Muscle of arm (tissue), 12 donors: ENCODE data around the gene HDGFL3. TPM values are rescaled to one million over a fixed set of nuclear protein-coding genes. Genes with fewer than 3 reads are reported as not detected.
"Not testable (repeated sequence)": the region's sequence is repeated elsewhere in the genome, so short reads cannot be mapped to it uniquely, and the experiment has no call there.

Source experiments
- DNase-seq: peaks from one replicate; pipeline ENCODE4 v3.0.0-alpha.2; 2013
- polyA plus RNA-seq, 12 donors: library from polyadenylated mRNA; unstranded; fragments of 120-200 nt; gene quantifications; one replicate each; pipeline ENCODE4 v1.2.1, GENCODE V29; 2013; ENCODE audit not compliant: insufficient read length in 12 of 12

HDGFL3 gene
- polyA plus RNA-seq, 12 donors, result 38.3 to 94.3 (median 53.0) TPM

DNA sequence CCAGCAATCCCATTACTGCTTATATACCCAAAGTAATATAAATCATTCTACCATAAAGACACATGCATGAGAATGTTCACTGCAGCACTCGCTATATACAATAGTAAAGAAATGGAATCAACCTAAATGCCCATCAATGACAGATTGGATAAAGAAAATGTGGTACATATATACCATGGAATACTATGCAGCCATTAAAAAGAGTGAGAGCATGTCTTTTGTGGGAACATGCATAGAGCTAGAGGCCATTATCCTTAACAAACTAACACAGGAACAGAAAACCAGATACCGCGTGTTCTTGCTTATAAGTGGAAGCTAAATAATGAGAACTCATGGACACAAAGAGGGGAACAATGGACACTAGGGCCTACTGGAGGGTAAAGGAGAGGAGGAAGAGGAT, 65.5 kb downstream of the HDGFL3 start:
- DNase-seq, result not testable (repeated sequence)

GRCh38 chr15:83132861-83133523, 74.6 kb downstream of the HDGFL3 start:
- DNase-seq, result no peak

DNA sequence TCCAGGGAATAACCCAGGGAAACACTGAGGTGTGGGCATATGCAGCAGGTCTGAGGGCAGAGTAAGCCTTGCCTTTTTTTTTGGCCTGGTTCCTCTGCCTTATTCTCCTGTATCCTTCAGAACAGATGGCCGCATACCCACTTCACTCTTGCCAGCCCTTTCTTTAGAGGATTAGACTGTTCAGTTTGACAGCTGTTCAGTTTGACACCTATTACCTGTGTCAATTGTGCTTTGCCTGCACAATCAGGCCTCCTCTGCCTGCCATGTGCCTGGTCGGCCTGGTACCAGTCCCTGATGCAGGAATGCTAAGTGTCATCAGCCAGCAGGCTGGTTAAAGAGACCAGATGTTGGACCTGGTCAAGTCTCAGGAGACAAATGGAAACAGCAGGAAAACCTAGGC, 77.8 kb downstream of the HDGFL3 start:
- no peak for DNase-seq

- no peak for DNase-seq
Measured at GRCh38 chr15:83127547-83128150, 80.0 kb downstream of the HDGFL3 start.

DNA sequence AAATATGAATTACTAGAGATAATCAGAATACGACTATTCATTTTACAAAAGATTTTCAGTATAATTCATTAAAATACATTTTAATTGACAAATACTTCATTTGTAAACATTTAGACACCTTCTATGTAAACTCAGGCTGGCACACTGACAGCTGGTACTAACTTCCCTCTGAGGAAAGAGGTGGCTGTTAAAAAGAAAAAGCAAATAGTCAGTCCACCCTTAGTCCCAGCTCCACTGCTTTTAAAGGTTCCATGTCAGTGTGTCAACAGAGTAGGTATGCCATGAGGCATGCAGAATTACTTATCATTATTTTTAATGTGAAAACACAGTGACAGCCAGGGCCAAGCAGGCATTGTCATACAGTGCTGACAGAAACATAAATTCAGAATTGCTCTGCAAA, 84.1 kb downstream of the HDGFL3 start:
- no peak for DNase-seq

DNA sequence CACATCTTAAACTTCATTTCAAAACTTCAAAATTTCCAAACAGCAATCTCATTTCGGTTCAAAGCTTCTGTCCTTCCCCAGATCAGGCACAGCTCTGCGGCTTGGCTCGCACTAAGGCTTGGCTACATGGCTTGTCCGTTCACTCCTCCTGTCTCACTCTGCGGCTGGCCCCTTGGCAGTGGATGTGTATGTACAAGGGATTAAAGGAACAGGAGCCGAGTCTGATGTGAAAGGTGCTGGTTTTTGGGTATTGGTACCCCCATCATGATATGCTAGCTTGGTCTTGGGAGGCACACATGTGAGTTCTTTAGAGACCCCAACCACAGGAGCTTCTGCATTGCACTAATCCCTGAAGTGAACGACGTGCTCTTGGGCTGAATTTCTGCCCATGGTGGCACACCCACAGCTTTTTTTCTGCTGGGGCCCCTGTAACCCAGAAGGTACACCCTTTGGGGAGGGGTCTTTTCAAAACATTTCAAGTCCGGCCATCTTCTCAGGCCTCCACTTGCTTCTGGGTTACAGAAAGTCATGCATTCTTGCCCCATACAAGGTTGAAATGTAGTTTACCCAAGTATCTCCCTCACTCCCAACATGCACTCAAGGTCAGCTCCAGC, 87.5 kb downstream of the HDGFL3 start:
- no peak for DNase-seq

GRCh38 chr15:83118968-83119367, 88.7 kb downstream of the HDGFL3 start:
- no peak for DNase-seq

DNA sequence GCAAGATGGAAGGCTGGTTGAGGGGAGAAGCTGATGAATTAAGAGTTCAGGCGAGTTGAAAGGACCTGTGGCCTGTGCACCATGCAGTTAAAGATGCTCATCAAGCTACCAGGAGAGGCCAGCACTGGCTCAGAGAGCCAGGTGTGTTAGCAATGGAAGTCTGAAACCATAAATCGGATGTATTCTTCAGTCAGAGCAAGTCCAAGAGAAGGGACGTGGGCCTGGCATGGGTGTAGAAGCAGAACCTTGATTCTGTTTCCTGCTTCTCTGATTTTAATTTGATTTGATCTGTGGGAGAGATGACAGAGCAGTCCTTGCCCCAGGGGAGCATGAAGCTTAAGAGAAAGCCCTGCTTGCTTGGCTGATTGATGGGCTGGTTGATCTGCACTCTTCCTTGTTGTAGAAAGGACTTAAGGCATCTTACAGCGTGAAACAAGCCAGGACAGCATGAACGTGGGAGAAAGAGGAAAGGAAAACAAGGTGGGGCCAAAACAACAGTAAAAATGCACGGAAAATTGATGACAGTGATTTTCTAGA, 89.3 kb downstream of the HDGFL3 start:
- DNase-seq, result no peak

DNA sequence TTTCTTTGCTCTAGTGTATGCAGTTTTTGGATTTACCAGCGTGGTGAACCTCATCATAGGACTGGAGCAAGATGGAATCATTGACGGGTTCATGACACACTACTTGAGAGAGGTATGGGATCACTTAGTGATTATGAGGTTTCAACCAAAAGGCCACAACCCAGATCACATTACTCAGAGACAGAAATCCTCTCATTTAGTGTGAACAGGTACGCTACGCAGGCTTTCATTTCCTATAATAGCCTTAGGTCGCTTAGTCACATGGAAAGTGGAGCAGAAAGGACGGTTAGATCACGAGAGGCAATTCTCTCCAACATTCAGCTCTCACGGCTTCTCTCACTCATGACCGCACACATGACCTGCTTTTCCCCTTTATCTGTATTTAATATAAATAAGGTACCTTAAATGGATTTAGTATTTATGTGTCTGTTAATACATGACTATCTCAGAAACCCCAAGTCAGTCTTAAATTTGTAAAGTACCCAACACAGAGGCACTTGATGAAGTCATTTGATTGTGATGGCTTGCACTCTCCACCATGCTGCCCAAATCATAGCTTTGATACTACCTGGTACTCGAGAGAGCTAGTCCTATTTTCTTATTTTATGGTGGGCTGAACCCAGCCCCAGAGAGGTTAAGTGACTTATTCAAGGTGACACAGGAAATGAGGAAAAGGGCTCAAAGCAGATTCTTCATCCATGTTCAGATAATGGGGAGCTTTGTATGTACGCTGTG, 91.6 kb downstream of the HDGFL3 start:
- no peak for DNase-seq

GRCh38 chr15:83115410-83115809, 92.2 kb downstream of the HDGFL3 start:
- DNase-seq, result no peak

- DNase-seq, result no peak
Measured at GRCh38 chr15:83114856-83115255, 92.8 kb downstream of the HDGFL3 start.

DNA sequence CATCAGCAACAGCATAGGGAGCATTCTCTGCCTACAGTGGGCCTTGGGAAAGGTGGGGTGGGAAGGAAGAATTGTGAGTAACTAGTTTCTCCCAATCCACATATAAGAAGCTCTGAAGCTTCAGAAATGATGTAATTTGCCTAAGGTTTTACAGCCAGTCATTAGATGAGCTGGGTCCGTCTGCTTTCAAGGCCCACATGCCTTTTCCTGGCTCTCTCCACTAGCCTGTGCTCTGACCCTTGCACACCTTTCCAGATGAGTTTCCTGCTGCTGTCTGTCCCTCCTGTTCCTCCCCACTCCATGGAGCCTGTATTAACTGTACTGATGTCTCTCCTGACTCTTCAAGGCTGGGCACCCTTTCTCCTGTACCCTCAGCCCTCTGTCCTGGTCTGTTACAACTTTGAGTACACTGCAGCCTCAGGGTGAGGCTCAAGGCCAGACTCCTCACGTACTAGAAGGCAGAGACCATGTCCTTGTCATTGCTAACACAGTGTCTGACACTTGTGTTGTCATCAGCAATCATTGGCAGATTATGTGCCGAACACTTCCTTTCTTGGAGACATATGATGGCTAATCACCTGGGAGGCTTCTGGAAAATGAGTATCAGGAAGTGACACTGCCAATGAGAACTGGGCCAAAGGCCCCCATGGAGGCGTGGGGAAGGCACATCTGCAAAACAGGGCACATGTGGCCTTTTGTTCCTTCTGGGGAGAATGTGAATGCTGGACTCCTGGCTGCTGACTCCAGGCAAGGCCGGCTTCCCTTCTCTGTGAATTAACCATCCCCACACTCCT, 93.5 kb downstream of the HDGFL3 start:
- DNase-seq, result no peak

DNA sequence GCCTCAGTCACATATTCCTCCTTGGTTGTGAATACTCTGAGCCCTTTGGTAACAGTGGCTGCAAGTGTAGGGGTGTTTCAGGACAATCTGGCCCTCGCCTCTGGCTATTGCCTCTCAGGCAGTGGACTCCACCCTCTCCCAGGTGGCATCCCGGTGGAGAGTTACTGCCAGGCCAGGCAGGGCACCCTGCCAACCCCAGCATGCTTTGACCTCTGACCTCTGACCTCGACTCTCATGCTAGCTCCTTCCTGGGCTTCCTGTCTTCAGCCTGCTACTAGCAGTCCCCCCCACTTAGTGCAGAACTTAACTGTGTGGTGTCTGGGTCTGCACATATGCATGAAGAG, 94.7 kb downstream of the HDGFL3 start:
- DNase-seq, result no peak

- no peak for DNase-seq
Measured at GRCh38 chr15:83112233-83112955, 95.2 kb downstream of the HDGFL3 start.

DNA sequence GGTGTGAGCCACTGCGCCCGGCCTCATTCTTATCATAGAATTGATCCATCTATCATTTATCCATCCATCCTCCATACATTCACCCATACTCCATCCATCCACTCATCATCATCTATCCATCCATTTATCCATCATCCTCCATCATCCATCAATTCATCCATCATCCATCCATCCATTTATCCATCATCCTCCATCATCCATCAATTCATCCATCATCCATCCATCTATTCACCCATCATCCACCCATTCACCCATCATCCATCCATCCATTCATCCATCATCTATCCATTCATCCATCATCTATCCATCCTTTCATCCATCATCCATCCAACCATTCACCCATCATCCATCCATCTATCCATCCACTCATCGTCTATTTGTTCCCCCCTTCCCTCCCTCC, 96.5 kb downstream of the HDGFL3 start:
- no peak for DNase-seq

DNA sequence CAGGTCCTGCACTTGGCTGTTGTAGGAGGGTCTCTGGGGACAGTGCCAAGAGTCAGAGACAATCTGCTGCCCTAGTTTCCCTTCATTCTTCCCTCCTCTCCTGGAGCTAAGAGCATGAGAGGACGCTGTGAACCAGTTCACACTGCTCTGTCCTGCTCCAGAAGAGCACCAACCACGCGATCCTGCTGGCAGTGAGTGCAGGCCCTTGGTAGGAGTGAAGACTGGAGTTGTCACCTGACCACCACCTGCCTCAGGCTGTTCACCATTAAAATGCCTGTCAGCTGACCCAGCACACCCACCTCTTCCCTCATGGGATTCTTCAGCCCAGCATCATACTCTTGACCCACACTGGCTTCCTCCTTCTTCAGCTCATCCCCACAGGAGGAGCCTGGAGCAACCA, 97.2 kb downstream of the HDGFL3 start:
- DNase-seq, result no peak

- no peak for DNase-seq
Measured at GRCh38 chr15:83109532-83109931, 98.1 kb downstream of the HDGFL3 start.

- DNase-seq, result no peak
Measured at GRCh38 chr15:83108266-83109219, 99.1 kb downstream of the HDGFL3 start.

DNA sequence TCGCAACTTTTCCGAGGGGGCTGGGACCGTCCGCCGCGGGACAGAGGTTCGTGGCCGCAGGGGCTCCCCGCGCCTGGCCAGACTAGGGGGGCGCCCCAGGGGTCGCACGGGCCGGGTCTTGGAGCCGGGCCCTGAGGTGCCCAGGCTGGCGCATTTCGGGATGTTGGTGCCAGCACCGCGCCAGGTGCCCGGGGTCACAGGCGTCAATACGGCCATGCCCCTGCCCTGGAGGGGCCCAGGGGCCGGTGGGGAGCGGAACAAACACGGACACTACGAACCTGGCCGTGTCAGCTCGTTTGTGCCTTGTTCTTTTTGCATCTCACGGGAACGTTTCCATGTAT, 99.8 kb downstream of the HDGFL3 start:
- no peak for DNase-seq
